ENCODE results near the gene IREB2. TPM values are rescaled to one million over a fixed set of nuclear protein-coding genes. Genes with fewer than 3 reads are reported as not detected.
A peak's percentile ranks its signal among the peaks of the same experiment; 100 is the strongest.
"Not testable (repeated sequence)": the region's sequence is repeated elsewhere in the genome, so short reads cannot be mapped to it uniquely, and the experiment has no call there.

The IREB2 gene
- total RNA-seq, 1 experiment from 2014 or later = 23.8 TPM

DNA sequence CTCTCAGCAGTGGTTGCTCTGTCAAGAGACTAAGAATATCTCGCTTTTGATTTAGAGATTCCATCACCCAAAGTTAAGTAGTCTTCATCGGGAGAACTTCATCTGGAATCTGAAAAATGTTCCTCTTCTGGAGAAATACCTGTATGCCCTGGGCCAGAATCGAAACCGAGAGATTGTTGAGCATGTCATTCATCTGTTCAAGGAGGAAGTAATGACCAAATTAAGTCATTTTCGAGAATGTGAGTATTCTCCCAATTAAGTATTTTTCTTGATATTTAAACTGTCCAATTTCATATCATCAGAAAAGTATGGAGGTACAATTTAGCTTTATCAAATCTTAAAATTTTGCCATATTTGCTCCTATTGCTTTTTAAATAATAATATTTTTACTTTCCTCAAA, 89.3 kb downstream of the IREB2 start:
- in situ Hi-C loops (cut with HindIII; ENCODE audit: low sequenced_read_pairs) = no loop called here
- DNase-seq (ENCODE audit: low spot score) = no peak

DNA sequence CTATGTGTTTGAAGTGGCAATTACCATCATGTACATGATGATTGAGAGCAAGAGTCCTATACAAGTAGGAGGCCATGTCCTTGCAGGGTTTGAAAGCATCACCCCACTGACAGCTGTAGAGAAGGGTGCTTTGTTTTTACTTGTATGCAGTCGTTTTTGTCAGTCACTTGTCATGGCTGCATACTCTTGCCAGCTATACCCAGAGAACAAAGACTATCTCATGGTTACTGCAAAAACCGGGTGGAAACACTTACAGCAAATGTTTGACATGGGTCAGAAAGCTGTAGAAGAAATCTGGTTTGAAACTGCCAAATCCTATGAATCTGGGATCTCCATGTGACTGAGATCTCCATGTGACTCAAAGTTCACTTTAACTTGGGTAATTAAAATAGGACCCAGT, 95.3 kb downstream of the IREB2 start:
- in situ Hi-C loops (cut with HindIII; ENCODE audit: low sequenced_read_pairs) = no loop called here
- DNase-seq (ENCODE audit: low spot score) = no peak

DNA sequence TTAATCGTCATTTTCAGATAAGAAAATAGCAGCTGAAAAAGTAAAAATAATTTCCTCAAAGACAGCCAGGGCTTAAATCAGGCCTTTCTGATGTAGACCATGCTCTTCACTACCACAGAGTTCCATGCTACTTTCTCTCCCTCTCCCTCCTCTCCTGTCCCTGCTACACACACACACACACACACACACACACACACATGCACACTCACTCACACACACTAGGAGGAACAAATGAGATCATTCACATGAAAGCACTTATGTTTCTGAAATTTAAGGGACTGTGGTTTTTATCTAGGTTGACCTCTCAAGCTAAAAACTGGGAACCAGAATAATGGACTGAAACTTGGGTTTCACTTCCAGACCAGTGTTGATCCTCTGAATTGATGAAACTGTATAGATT, 98.1 kb downstream of the IREB2 start:
- no peak for DNase-seq (ENCODE audit: low spot score)
- in situ Hi-C loops (cut with HindIII; ENCODE audit: low sequenced_read_pairs) = no loop called here

DNA sequence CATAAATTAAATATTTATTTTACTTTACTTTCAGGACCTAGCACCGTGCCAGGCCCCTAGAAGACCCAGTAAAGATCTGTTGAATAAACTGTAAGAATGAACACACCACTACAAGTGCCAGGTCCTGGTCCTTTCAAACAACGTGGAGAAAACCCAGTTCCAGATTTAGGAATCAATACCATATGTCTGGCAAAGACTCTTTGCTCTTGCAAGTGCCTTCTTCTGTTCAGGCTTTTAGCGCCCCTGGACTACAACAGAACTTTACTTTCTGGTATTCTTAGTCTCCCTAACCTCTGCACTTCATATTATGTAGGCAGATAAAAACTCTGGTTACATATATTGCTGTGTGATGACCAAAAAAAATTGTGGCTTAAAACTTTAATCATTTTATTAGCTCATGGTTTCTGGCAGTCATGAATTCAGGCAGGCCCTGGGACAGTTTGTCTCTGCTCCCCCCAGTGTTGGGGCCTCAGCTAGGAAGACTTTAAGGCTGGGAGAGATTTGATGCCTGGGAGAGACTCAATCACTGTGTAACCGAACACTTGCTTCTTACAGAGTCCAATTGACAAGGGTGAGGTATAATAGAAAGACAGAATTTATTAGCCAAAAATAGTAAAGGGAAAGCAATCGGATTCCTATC, 99.4 kb downstream of the IREB2 start:
- no peak for DNase-seq (ENCODE audit: low spot score)
- in situ Hi-C loops (cut with HindIII; ENCODE audit: low sequenced_read_pairs) = no loop called here

DNA sequence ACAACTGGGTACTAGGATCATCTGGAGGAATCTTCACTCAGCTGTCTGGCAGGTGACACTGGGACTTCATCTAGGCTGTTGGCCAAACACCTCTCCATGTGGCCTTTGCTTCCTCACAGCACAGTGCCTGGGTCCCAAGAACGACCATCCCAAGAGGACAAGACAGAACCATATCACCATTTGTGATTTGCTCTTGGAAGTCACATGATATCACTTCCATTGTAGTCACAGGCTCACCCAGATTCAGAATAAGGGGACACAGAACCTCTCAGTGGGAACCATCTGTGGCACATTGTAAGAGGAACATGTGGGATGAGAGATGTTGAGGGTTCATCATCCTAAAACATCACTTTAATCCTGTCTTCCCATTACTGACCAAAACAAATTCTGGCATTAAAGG, 100.3 kb downstream of the IREB2 start:
- in situ Hi-C loops (cut with HindIII; ENCODE audit: low sequenced_read_pairs) = no loop called here
- no peak for DNase-seq (ENCODE audit: low spot score)

DNA sequence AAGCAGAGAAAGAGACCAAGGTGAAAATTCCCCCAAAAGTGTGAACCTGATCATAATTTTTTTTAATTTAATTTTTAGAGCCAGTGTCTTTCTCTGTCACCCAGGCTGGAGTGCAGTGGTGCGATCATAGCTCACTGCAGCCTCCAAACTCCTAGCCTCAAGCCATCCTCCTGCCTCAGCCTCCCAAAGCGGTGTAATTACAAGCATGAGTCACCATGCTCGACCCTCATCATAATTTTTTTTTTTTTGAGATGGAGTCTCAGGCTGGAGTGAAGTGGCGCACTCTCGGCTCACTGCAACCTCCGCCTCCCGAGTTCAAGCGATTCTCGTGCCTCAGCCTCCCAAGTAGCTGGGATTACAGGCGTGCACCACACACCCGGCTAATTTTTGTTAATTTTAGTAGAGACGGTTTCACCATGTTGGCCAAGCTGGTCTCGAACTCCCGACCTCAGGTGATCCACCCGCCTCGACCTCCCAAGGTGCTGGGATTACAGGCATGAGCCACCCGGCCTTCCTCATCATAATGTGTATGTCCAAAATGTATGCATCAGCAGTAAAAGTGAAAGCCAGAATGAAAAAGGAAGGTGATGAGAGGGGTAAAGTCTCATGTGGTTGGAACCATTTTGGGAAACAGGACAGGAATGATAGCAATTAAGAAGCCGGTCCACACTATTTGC, 101.6 kb downstream of the IREB2 start:
- DNase-seq (ENCODE audit: low spot score); in situ Hi-C loops (cut with HindIII; ENCODE audit: low sequenced_read_pairs): not testable (repeated sequence)

DNA sequence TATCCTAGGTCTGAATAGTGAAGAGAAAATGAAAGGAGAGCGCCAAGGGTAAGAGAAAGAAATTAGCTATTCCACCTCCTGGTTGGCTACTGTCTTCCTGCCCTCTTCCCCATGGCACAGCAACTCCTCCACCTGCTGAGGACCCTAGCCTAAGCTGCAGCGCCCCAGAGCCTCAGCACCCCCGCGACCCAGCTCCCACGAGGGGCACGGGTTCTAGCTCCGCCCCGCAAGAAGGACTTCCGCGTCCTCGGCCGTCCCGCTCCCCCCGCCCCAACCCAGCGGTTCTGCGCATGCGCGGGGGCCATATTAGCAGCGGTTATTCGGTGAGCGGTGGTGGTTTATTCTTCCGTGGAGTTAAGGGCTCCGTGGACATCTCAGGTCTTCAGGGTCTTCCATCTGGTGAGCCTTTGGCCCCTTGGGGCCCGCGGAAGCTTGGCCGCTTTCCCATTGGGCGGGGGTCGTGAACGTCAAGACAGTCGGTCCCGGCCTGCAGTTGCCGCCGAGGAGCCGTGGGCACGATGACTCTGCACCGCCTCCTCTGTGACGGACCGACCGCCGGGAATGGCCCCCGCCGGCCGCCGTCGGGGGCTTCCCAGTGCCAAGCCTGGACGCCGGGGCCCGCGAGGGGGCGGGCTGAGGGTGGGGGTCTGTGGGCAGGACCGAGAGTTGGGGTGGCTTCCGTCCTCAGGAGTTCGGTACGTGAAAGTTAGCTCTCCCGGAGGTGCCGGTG, 102.3 kb downstream of the IREB2 start, which contains the start of gene PSMA4:
PSMA4 (plus strand) TSS at position 304 of the 730 bp plus-strand sequence. CDS start 1,484 bp downstream, outside the sequence.
- DNase-seq (ENCODE audit: low spot score) = peak; percentile 85
- in situ Hi-C loops (cut with HindIII; ENCODE audit: low sequenced_read_pairs) = no loop called here

DNA sequence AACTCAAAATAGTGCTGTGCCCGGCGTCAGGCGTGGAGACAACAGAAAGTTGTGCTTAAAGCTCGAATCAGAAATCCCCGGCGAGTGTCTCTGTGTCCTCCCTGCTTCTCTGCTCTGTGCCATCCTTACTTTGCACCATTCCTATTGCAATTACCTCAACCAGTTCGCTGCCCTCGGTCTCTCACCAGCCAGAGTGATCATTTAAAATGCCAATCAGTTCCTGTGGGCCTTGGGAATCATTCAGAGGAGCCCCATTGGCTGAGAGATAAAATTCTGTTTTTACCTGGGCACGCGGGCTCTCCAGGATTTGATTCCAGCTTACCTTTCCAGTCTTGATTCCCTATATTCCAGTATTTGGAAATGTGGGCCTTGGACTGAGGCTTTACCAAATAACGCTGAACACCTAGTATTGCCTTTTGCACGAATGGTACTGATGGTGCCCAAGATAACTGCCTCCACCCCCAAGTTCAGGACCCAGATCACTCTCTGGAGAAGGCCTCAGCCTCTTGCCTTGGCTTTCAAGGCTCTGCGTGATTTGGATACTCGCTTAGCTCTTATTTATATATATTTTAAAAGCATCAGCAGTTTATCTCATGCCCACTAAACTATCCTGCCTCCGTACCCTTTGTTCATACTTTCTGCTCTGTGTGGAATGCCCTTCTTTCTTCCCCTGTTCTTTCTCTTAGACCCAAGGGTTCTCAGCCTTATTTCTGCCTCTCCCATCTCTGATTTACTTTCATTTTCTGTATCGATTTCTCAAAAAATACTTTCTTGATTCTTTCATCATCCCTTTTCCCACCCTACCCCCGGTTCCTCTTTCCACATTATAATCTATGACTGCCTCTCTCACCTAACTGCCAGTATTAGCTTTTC, 103.1 kb downstream of the IREB2 start:
- no peak for DNase-seq (ENCODE audit: low spot score)
- in situ Hi-C loops (cut with HindIII; ENCODE audit: low sequenced_read_pairs) = no loop called here

DNA sequence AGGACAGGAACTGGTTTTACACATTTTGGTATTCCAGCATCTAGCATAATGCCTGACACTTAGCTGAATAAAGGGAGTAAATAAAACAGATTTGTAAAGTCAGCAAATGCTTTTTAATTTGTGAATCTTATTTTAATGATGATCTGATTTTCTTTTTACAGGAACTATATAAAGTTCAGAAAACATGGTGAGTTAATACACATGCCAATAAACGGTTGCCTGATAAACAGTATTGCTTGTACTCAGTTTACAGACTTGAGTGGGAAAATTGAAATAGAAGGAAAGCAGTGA, 103.7 kb downstream of the IREB2 start:
- in situ Hi-C loops (cut with HindIII; ENCODE audit: low sequenced_read_pairs) = no loop called here
- no peak for DNase-seq (ENCODE audit: low spot score)

DNA sequence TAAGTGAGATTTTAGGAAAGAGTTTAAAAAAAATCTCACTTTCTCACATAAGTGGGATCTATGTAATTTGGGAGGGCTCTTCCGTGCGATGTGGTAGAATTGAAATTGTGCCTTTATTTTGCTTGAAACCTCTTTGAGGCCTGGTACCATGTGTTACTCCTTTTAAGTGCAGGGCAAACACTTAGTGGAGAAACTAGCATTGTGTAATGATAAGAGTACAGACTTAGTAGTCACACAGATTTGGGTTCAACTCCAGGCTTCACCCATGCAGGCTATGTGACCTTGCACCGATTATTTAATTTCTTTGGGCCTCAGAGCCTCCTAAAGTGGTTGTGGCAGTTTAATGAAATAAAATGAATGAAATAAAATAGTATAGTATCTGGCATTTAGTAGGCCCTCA, 104.6 kb downstream of the IREB2 start:
- in situ Hi-C loops (cut with HindIII; ENCODE audit: low sequenced_read_pairs) = no loop called here

DNA sequence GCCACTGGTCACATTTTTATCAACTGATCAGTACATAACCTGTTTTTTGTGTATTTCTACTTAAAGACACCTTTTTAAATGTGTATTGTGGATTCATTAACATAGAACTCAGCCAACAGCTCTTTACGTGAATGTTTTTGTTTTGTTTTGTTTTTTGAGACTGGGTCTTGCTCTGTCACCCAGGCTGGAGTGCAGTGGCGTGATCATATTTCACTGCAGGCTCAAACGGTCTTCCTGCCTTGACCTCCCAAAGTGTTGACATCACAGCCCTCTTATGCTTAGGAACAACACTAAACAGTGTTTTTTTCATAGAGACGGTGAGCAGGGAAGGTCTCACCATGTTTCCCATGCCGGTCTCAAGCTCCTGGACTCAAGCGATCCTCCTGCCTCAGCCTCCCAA, 112.2 kb downstream of the IREB2 start:
- no peak for DNase-seq (ENCODE audit: low spot score)
- in situ Hi-C loops (cut with HindIII; ENCODE audit: low sequenced_read_pairs) = no loop called here

More for the DNA sequence above, 104.6 kb downstream of the IREB2 start:
- no peak for DNase-seq (ENCODE audit: low spot score)

DNA sequence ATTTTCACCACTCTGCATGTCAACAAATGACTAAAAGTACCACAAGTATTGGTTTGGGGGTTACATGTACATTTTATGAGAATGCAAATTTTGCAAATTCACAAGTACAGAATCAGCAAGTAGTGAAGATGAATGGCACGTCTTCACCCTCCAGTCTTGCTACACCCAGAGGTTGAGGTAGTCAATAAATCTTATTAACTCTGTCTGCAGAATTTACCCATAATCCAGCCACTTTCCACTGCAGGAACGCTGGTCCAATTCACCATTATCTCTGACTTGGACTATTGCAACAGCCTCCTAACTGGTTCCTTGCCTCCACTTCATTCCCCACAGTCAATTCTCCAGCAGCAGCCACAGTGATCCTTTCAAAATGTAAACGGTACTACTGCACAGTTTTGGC, 112.8 kb downstream of the IREB2 start:
- no peak for DNase-seq (ENCODE audit: low spot score)
- in situ Hi-C loops (cut with HindIII; ENCODE audit: low sequenced_read_pairs) = no loop called here

Other genes starting within 250 kb of the IREB2 start
- gene ACSBG1, start 203.7 kb upstream of the IREB2 start, total RNA-seq (2014; rRNA removed; shearing (Covaris generic)) = 9.9 and 17.3 TPM in 2 replicates
- not detected in 2 replicates for gene DNAJA4, start 173.7 kb upstream of the IREB2 start, total RNA-seq (2014; rRNA removed; shearing (Covaris generic))
- gene SKIC8, start 138.6 kb upstream of the IREB2 start, total RNA-seq (2014; rRNA removed; shearing (Covaris generic)) = 484 and 486 TPM in 2 replicates
- gene CRABP1, start 97.9 kb upstream of the IREB2 start, total RNA-seq (2014; rRNA removed; shearing (Covaris generic)) = not detected in 2 replicates
- gene HYKK, start 69.4 kb downstream of the IREB2 start, total RNA-seq (2014; rRNA removed; shearing (Covaris generic)) = 5.3 and 13.9 TPM in 2 replicates
- 481 and 600 TPM in 2 replicates for gene PSMA4, start 102.2 kb downstream of the IREB2 start, total RNA-seq (2014; rRNA removed; shearing (Covaris generic))
- gene CHRNA5, start 127.3 kb downstream of the IREB2 start, total RNA-seq (2014; rRNA removed; shearing (Covaris generic)) = 16.4 and 33.6 TPM in 2 replicates
- gene CHRNA3, start 182.8 kb downstream of the IREB2 start, total RNA-seq (2014; rRNA removed; shearing (Covaris generic)) = 0.24 and 0.37 TPM in 2 replicates
- not detected in 2 replicates for gene CHRNB4, start 203.0 kb downstream of the IREB2 start, total RNA-seq (2014; rRNA removed; shearing (Covaris generic))